HG03045 (cell line): ENCODE data around the gene MPHOSPH6.
"Not testable (repeated sequence)": the region's sequence is repeated elsewhere in the genome, so short reads cannot be mapped to it uniquely, and the experiment has no call there.

Experiments used
- ATAC-seq: cut with Tn5 transposase; IDR thresholded peaks from one replicate; pipeline ENCODE4 v1.9.1; 2021; ENCODE audit warnings: mild to moderate bottlenecking, moderate library complexity; ENCODE audit not compliant: unreplicated experiment

MPHOSPH6 gene

GRCh38 chr16:82176204-82176603, 6.2 kb upstream of the MPHOSPH6 start:
- ATAC-seq: no peak

- ATAC-seq: no peak
Measured at GRCh38 chr16:82175627-82176026, 5.6 kb upstream of the MPHOSPH6 start.

GRCh38 chr16:82167670-82168069, 2.4 kb downstream of the MPHOSPH6 start:
- no peak for ATAC-seq

GRCh38 chr16:82160226-82160625, 9.8 kb downstream of the MPHOSPH6 start:
- ATAC-seq: no peak

GRCh38 chr16:82157836-82158235, 12.2 kb downstream of the MPHOSPH6 start:
- no peak for ATAC-seq

GRCh38 chr16:82157534-82157812, 12.6 kb downstream of the MPHOSPH6 start:
- ATAC-seq: no peak

GRCh38 chr16:82156761-82157533, 13.1 kb downstream of the MPHOSPH6 start:
- ATAC-seq: no peak

- no peak for ATAC-seq
Measured at GRCh38 chr16:82152641-82153112, 17.3 kb downstream of the MPHOSPH6 start.

- ATAC-seq: no peak
Measured at GRCh38 chr16:82152196-82152595, 17.8 kb downstream of the MPHOSPH6 start.

GRCh38 chr16:82150549-82150948, 19.5 kb downstream of the MPHOSPH6 start:
- no peak for ATAC-seq

GRCh38 chr16:82149536-82149935, 20.5 kb downstream of the MPHOSPH6 start:
- ATAC-seq: no peak

GRCh38 chr16:82147546-82147945, 22.5 kb downstream of the MPHOSPH6 start:
- no peak for ATAC-seq

- ATAC-seq: no peak
Measured at GRCh38 chr16:82146957-82147356, 23.1 kb downstream of the MPHOSPH6 start.

- ATAC-seq: no peak
Measured at GRCh38 chr16:82146556-82146955, 23.5 kb downstream of the MPHOSPH6 start.

GRCh38 chr16:82139286-82139571, 30.8 kb downstream of the MPHOSPH6 start:
- not testable (repeated sequence) for ATAC-seq

GRCh38 chr16:82138478-82139285, 31.3 kb downstream of the MPHOSPH6 start:
- ATAC-seq: no peak

GRCh38 chr16:82137822-82138167, 32.2 kb downstream of the MPHOSPH6 start:
- ATAC-seq: no peak

- ATAC-seq: no peak
Measured at GRCh38 chr16:82136956-82137821, 32.8 kb downstream of the MPHOSPH6 start.

GRCh38 chr16:82135844-82136243, 34.2 kb downstream of the MPHOSPH6 start:
- ATAC-seq: no peak

- ATAC-seq: no peak
Measured at GRCh38 chr16:82134846-82135245, 35.2 kb downstream of the MPHOSPH6 start.

- ATAC-seq: no peak
Measured at GRCh38 chr16:82133798-82134197, 36.2 kb downstream of the MPHOSPH6 start.

- ATAC-seq: no peak
Measured at GRCh38 chr16:82129881-82130280, 40.1 kb downstream of the MPHOSPH6 start.
